ENCODE measurements around the gene SRCIN1. TPM values are rescaled to one million over a fixed set of nuclear protein-coding genes. Genes with fewer than 3 reads are reported as not detected.

The SRCIN1 gene
- not detected in 2 replicates for total RNA-seq

GRCh38 chr17:38605841-38606645, at the start of gene SRCIN1:
Gene SRCIN1 (minus strand): TSS chr17:38605952. CDS start chr17:38605705, 247 bp downstream.

Other genes starting within 250 kb of the SRCIN1 start
- 44.6 and 76.7 TPM in 2 replicates for gene ARHGAP23, start 177.5 kb downstream of the SRCIN1 start, total RNA-seq
- 0.86 and 0.88 TPM in 2 replicates for gene EPOP, start 69.0 kb upstream of the SRCIN1 start, total RNA-seq
- 16.9 and 25.3 TPM in 2 replicates for gene MLLT6, start 99.3 kb upstream of the SRCIN1 start, total RNA-seq
- gene CISD3, start 124.4 kb upstream of the SRCIN1 start, total RNA-seq: 1.5 and 5.3 TPM in 2 replicates
- gene PCGF2, start 142.4 kb upstream of the SRCIN1 start, total RNA-seq: 4.6 and 12.5 TPM in 2 replicates
- 172 and 303 TPM in 2 replicates for gene PSMB3, start 146.8 kb upstream of the SRCIN1 start, total RNA-seq
- 28.0 and 69.3 TPM in 2 replicates for gene PIP4K2B, start 193.6 kb upstream of the SRCIN1 start, total RNA-seq
- 13.8 and 13.9 TPM in 2 replicates for gene CWC25, start 219.4 kb upstream of the SRCIN1 start, total RNA-seq
- gene RPL23, start 247.8 kb upstream of the SRCIN1 start, total RNA-seq: 553 and 1,306 TPM in 2 replicates

Data from placental pericyte (primary cell).